GM18909 (cell line): Measurements from ENCODE around the gene TRNAU1AP.
"Not testable (repeated sequence)": the region's sequence is repeated elsewhere in the genome, so short reads cannot be mapped to it uniquely, and the experiment has no call there.

Experiments used
- ATAC-seq: cut with Tn5 transposase; IDR thresholded peaks from one replicate; pipeline ENCODE4 v1.9.1; 2021; ENCODE audit warnings: mild to moderate bottlenecking; ENCODE audit not compliant: unreplicated experiment, poor library complexity

Gene TRNAU1AP

DNA sequence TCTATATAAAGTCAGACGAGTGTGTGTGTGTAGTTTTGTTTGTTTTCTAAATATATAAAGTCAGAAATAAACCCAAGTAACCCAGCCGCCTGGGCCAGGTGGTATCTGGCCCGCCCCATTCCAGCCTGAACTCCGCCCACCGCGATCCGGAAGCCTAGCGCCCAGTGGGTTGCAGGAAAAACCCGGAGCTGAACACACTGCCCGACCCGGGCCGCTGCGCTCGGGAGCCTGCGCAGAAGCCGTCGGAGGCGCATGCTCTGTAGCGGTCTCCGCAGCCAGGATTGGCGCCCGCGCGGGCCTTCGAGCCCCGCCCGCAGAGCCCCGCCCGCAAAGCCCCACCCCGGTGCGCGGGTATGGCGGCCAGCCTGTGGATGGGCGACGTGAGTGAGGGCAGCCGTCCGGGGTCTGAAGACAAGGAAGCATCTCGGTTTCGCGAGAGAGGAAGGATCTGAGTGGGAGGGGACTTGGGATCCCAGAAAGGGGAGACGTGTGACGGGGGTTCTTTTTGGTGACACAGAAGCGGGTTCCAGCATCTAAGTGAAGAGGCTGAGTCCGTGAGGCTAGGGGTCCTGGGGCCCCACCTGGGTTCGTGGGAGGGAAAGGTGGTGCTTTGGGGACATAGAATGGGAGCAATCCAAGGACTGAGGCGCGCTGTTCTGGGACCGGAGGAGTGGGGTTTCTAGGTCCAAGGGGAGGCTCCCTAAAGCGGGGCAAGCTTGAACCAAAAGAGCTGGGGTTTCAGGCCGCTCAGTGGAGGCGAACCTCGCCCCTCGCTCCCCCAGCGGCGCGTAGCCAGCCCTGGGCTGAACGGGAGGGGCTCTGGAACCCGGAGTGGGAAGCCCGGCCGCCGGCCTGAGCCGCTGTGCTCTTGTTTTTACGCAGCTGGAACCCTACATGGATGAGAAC is at the start of gene TRNAU1AP:
Gene TRNAU1AP (plus strand): TSS at position 328 of the 906 bp plus-strand sequence. CDS start 26 bp downstream, at position 354.
- peak; percentile 89 for ATAC-seq

DNA sequence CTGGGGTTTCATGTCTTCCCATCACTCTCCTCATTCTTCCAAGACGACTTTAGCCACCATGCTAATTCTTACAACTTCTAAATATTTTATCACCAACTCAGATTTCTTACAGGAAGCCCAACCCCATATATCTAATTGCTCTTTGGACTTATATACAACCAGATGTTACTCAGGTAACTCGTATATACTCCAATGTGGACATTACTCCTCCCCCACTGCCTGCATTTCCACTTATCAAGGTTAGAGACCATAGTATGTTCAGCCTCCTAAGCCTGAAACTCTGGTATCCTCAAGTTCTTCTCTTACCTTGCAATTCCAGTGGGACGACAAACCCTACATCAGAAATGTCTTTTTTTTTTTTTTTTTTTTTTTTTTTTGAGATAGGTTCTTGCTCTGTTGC is 49.8 kb upstream of the TRNAU1AP start:
- no peak for ATAC-seq

- ATAC-seq: peak; percentile 76
Observed at GRCh38 chr1:28505406-28506187, 47.3 kb upstream of the TRNAU1AP start, which contains the start of gene RCC1. Gene RCC1, plus strand, starts transcription at chr1:28506043. Its CDS starts 23,824 bp downstream, at chr1:28529867.

DNA sequence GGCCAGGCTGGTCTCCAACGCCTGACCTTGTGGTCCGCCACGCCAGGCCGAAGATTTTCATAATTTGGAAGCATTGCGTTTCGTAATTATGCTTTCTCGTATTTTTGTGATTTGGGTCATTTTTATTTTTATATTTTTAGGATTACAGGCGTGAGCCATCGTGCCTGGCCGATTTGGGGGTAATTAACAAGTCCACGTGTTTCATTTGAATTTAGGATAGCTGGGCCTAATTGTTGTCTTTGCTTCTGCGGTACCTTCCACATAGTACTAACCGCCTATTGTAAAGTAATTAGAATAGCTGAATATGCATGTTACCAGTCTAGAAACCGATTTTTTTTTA is 46.0 kb upstream of the TRNAU1AP start:
- ATAC-seq: no peak

GRCh38 chr1:28507247-28507645 is 45.6 kb upstream of the TRNAU1AP start:
- ATAC-seq: no peak

DNA sequence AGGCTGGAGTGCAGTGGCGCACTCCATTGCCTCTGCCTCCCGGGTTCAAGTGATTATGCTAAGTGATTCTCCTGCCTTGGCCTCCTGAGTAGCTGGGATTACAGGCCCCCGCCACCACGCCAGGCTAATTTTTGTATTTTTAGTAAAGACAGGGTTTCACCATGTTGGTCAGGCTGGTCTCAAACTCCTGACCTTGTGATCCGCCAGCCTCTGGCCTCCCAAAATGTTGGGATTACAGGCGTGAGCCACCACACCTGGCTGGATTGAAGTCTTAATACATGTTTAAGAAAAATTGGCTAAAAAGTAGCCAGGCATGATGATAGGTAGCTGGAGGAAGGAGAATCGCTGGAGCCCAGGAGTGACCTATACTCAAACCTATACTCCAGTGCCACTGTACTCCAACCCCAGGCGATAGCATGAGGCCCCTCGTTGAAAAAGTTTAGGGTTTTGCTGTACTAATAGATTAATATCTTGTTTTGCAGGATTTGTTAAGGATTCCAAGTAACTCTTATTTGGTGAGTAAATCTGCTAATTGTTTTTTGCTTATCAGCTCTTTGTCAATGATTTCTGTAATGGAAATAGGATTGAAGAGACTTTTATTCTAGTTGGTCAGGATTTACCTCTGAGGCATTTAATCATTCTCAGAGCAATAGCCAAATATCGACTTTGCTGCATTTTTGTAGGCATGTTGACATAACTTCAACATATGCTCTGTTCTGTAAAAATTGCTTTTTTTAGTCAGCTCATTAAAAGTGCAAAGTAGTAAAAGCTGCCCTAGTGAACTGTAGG is 45.0 kb upstream of the TRNAU1AP start:
- ATAC-seq: no peak

- ATAC-seq: no peak
Observed at GRCh38 chr1:28508435-28508754, 44.5 kb upstream of the TRNAU1AP start.

DNA sequence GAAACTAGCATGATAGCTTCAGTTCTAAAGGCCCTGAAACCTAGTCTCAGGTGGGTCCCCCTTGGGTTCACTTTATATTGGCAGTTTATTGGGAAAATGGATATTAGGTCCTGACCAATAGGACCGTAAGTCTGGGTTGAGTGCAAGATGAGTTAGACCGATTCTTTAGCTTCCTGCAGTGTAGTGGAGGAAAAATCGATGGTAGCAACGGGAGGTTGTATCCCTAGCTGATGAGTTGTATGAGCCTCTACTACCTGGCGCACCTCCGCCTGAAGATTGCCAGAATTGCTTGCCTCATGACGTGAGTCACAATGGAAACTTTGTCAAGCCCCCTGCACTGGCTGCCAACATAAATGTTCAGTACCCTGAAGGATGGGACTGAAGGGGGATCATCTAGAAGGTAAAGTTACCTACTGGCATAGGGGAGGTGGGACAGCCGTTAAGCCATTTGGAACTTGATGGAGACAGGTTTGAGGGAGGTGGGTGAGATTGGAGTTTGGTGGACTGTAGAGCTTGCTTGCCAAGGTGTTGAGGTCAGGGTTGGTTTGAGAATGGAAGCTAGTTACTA is 43.1 kb upstream of the TRNAU1AP start:
- no peak for ATAC-seq

DNA sequence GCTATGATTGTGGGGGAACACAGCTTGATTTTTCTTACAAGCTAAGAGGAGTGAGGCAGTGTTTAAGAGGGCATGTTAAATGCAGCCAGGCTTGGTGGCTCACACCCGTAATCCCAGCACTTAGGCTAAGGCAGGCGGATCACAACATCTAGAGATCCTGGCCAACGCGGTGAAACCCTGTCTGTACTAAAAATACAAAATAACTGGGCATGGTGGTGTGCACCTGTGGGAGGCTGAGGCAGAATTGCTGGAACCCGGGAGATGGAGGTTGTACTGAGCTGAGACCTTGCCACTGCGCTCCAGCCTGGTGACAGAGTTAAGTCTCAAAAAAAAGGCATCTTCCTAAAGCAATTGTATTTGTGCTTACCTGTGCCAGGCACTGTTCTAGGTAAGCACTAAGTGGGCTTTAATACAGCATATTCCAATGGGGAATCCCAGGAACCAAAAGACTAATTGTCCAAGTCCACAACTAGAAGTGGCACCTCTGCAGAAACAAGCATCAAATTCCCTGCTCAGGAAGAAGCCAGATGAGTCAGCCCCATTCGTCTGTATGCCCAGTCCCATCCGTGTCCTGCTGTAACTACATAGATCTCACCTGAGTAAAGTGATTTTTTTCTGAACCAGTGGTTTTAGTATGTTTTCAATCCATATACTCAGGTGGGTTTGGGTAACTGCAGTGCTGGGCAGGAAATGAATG is 42.5 kb upstream of the TRNAU1AP start:
- ATAC-seq: no peak

DNA sequence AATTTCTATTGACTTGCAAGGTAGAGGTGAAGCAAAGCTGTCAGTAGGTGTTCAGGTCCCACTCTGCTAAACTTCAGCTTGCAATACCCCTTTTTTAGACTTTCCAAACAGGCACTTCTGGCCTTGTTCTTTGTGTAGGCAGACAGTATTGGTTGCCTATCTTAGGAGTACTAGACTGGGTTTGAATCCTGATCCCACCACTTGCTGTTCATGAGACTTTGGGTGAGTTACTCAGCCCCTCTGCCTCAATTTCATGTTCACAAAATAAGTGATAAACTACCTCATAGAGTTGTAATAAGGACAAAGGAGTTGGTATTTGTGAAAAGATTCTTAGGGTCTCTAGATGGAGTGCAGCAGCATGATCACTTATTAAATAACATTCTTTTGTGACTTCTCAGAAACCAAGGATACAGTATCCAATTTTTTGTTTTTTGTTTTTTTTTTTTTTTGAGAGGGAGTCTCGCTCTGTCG is 41.9 kb upstream of the TRNAU1AP start:
- no peak for ATAC-seq

- no peak for ATAC-seq
Observed at GRCh38 chr1:28512058-28512611, 40.8 kb upstream of the TRNAU1AP start.

DNA sequence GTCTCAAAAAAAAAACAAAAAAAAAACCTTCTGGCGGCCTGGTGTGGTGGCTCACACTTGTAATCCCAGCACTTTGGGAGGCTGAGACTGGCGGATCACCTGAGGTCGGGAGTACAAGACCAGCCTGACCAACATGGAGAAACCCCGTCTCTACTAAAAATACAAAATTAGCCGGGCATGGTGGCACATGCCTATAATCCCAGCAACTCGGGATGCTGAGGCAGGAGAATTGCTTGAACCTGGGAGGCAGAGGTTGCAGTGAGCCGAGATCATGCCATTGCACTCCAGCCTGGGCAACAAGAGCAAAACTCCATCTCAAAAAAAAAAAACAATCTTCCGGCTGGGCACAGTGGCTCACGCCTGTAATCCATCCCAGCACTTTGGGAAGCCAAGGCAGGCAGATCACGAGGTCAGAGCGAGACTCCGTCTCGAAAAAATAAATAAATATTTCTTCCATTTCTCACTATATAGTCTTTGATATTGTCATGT is 38.4 kb upstream of the TRNAU1AP start:
- ATAC-seq: not testable (repeated sequence)

DNA sequence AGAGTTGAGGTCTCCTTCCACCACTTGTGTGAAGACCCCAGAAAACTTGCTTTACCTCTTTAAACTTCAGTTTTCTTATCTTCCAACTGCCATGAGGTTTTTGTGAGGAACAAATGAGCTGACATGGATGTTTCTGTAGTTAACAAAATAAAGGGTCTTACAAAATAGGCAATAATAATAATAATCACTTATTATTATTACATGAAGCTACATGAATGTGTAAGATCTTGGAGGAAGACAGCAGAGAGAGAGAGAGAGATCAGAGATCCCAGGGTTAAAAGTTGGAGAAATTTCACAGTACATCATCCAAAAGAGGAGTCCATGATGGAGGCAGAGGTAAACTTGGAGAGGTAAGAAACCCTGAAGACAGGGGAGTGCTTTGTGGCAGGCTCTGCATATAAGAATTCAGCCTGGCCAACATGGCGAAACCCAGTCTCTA is 36.3 kb upstream of the TRNAU1AP start:
- ATAC-seq: no peak

GRCh38 chr1:28517649-28517999 is 35.3 kb upstream of the TRNAU1AP start:
- peak; percentile 9 for ATAC-seq

DNA sequence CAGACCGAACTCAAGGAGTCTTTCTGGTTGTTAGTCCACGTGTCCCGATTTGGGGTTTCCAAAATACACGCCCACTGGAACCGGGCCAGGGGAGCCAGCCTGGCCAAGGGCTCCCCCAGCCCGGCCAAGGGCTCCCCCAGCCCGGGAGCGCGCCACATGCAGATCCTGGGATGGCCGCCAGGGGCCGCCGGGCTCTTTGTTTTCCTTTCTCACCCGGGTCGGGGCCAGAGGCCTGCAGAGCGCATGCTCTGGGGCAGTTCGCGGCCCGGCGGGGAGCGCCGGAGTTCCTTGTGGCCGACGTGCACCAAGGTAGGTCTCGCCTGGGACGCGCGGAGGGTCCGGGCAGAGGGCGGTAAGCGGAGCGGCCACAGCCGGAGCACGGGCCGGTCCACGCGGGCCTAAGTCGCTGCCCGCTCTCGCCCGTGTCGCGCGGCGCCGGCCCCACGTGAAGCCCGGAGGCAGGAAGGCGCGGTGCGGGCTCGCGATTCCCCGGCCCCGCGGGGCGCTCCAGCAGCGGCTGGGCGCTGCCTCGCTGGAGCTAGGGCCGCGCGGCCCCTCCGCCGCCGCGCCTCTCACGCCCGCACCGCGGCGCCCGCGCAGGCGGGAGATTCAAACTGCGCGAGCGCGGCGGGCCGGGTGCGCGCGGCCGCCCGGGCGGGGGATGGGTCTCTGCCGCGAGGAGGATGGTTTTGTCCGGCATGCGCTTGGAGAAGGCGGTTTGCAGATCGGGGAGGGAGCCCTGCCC is 34.7 kb upstream of the TRNAU1AP start:
- peak; percentile 79 for ATAC-seq

DNA sequence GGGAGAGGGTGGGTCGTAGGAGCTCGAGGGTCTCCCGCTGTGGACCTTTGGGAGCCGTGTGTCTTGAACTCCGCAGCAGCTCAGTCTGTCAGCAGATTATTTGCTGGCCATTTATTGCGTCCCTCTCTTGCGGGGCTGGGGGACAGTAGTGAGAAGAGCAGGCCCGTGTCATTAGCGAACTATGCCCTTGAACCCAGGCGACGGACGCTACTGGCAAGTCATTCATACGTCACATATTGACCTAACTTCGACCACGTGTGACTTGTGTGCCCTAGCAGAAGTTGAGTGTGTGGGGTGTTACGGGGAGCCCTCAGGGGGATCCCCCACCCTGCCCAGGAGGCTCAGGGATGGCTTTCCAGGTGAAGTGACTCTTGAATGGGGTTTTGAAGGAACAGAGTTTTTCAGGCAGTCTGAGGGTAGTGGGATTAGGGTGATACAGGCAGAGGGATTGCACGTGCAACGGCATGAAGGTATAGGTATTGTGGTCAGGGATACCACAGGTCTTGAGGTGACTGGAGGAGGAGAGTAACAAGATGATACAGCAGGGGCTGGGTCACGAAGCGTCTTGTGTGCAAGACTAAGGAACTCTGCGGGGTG is 34.0 kb upstream of the TRNAU1AP start:
- ATAC-seq: no peak

DNA sequence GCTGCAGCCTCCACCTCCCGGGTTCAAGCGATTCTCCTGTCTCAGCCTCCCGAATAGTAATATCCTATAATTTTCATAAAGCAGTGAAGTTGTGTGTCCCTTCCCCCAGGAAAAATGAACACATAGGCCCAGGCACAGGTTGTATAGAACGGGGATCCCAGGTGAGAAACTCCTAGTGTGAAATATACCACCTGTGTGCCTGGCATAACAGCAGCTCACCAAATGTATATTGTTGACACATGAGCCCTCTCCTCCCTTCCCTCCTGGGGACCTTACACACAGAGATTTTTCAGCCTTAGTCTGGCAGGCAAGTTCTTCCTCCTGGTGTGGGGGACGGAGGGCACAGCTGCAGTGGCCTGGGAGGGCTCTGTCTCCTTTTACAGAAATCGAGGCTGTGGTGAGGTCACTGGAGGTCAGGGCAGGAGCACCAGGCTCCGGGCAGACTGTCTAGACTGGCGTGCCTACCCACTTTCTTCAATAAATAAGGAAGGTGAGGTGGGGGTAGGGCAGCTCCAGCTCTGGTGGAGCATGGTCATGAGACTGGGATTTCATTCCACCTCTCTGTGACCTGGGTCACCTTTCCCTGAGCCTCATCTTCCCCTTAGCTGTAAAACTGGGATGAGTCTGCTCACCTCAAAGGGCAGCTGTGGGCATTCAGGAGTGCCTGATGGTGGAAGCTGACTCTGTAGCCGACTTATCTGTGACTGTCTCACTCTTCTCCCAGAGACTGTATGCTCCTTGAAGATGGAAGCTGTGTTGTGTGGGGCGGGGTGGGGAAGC is 32.7 kb upstream of the TRNAU1AP start:
- no peak for ATAC-seq
